HG03039 (cell line): Measurements from ENCODE around the gene EXOG.

Experiments
- ATAC-seq: cut with Tn5 transposase; IDR thresholded peaks from one replicate; pipeline ENCODE4 v1.9.1; 2021; ENCODE audit warnings: mild to moderate bottlenecking, moderate library complexity; ENCODE audit not compliant: unreplicated experiment

EXOG gene

GRCh38 chr3:38543586-38543985 lies 47.4 kb downstream of the EXOG start:
- no peak for ATAC-seq

GRCh38 chr3:38544926-38545325 lies 48.8 kb downstream of the EXOG start:
- ATAC-seq: no peak

- no peak for ATAC-seq
Observed at GRCh38 chr3:38545550-38545949, 49.4 kb downstream of the EXOG start.

GRCh38 chr3:38545983-38546382 lies 49.8 kb downstream of the EXOG start:
- ATAC-seq: no peak

GRCh38 chr3:38548154-38548931 lies 52.2 kb downstream of the EXOG start:
- ATAC-seq: no peak

- no peak for ATAC-seq
Observed at GRCh38 chr3:38549082-38549481, 52.9 kb downstream of the EXOG start.

- no peak for ATAC-seq
Observed at GRCh38 chr3:38549486-38549885, 53.3 kb downstream of the EXOG start.

- no peak for ATAC-seq
Observed at GRCh38 chr3:38549957-38550840, 54.1 kb downstream of the EXOG start.

GRCh38 chr3:38551026-38551832 lies 55.1 kb downstream of the EXOG start:
- no peak for ATAC-seq

GRCh38 chr3:38552364-38552763 lies 56.2 kb downstream of the EXOG start:
- no peak for ATAC-seq

- ATAC-seq: no peak
Observed at GRCh38 chr3:38553071-38553470, 56.9 kb downstream of the EXOG start.

- ATAC-seq: no peak
Observed at GRCh38 chr3:38554127-38554827, 58.1 kb downstream of the EXOG start.

- ATAC-seq: no peak
Observed at GRCh38 chr3:38555149-38555840, 59.2 kb downstream of the EXOG start.

GRCh38 chr3:38555926-38556325 lies 59.8 kb downstream of the EXOG start:
- no peak for ATAC-seq

- ATAC-seq: no peak
Observed at GRCh38 chr3:38556640-38557358, 60.7 kb downstream of the EXOG start.

GRCh38 chr3:38558864-38559263 lies 62.7 kb downstream of the EXOG start:
- no peak for ATAC-seq

- no peak for ATAC-seq
Observed at GRCh38 chr3:38560284-38560683, 64.1 kb downstream of the EXOG start.

- no peak for ATAC-seq
Observed at GRCh38 chr3:38560996-38561717, 65.0 kb downstream of the EXOG start.
